HG03521 (cell line): ENCODE data around the gene HES7.
A peak's percentile ranks its signal among the peaks of the same experiment; 100 is the strongest.
"Not testable (repeated sequence)": the region's sequence is repeated elsewhere in the genome, so short reads cannot be mapped to it uniquely, and the experiment has no call there.

Experiments
- ATAC-seq: cut with Tn5 transposase; IDR thresholded peaks from one replicate; pipeline ENCODE4 v1.9.1; 2021; ENCODE audit warnings: mild to moderate bottlenecking, moderate library complexity; ENCODE audit not compliant: unreplicated experiment

Gene HES7

GRCh38 chr17:8123695-8124349 lies at the start of gene HES7:
Gene HES7 (minus strand): TSS chr17:8124106. CDS start chr17:8124084, 22 bp downstream.
- no peak for ATAC-seq

- ATAC-seq: peak; percentile 65
Observed at GRCh38 chr17:8173056-8173870, 49.4 kb upstream of the HES7 start.

GRCh38 chr17:8170186-8170585 lies 46.3 kb upstream of the HES7 start:
- ATAC-seq: not testable (repeated sequence)

- ATAC-seq: no peak
Observed at GRCh38 chr17:8167526-8167925, 43.6 kb upstream of the HES7 start.

- ATAC-seq: no peak
Observed at GRCh38 chr17:8166731-8167130, 42.8 kb upstream of the HES7 start.

- ATAC-seq: no peak
Observed at GRCh38 chr17:8164815-8165131, 40.9 kb upstream of the HES7 start.

GRCh38 chr17:8163978-8164814 lies 40.3 kb upstream of the HES7 start:
- no peak for ATAC-seq

GRCh38 chr17:8162997-8163977 lies 39.4 kb upstream of the HES7 start:
- ATAC-seq: no peak

- peak; percentile 43 for ATAC-seq
Observed at GRCh38 chr17:8162233-8162996, 38.5 kb upstream of the HES7 start, which contains the start of gene VAMP2. Gene VAMP2 (minus strand): TSS chr17:8162948. CDS start chr17:8162879, 69 bp downstream.

GRCh38 chr17:8161289-8162232 lies 37.7 kb upstream of the HES7 start:
- ATAC-seq: no peak

- ATAC-seq: no peak
Observed at GRCh38 chr17:8160741-8161221, 36.9 kb upstream of the HES7 start.

GRCh38 chr17:8160224-8160577 lies 36.3 kb upstream of the HES7 start:
- ATAC-seq: no peak

GRCh38 chr17:8159459-8160223 lies 35.7 kb upstream of the HES7 start:
- no peak for ATAC-seq

- ATAC-seq: no peak
Observed at GRCh38 chr17:8159032-8159400, 35.1 kb upstream of the HES7 start.

GRCh38 chr17:8158267-8159031 lies 34.5 kb upstream of the HES7 start:
- no peak for ATAC-seq

GRCh38 chr17:8156246-8156992 lies 32.5 kb upstream of the HES7 start:
- ATAC-seq: peak; percentile 76

GRCh38 chr17:8155996-8156245 lies 32.0 kb upstream of the HES7 start:
- ATAC-seq: no peak
